ENCODE measurements around the gene FABP7.
"Not testable (repeated sequence)": the region's sequence is repeated elsewhere in the genome, so short reads cannot be mapped to it uniquely, and the experiment has no call there.

The FABP7 gene

DNA sequence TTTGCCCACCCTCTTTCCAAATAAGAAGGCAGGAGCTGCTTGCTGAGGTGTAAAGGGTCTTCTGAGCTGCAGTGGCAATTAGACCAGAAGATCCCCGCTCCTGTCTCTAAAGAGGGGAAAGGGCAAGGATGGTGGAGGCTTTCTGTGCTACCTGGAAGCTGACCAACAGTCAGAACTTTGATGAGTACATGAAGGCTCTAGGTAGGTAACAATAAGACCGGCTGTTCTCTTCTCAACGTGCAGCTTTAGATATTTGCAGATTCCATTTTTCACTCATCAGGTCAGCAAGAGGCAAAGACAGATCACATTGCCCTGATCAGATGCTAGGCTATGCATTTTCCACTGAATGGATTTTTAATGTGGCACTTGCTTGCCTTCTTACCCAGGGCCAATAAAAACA lies at the start of gene FABP7:
Gene FABP7, plus strand, starts transcription at position 50 of the 400 bp plus-strand sequence. Its CDS starts 79 bp downstream, at position 129.
- DNase-seq = no peak

- no peak for DNase-seq
These were observed 49.2 kb upstream of the FABP7 start for GRCh38 chr6:122730334-122730733.

DNA sequence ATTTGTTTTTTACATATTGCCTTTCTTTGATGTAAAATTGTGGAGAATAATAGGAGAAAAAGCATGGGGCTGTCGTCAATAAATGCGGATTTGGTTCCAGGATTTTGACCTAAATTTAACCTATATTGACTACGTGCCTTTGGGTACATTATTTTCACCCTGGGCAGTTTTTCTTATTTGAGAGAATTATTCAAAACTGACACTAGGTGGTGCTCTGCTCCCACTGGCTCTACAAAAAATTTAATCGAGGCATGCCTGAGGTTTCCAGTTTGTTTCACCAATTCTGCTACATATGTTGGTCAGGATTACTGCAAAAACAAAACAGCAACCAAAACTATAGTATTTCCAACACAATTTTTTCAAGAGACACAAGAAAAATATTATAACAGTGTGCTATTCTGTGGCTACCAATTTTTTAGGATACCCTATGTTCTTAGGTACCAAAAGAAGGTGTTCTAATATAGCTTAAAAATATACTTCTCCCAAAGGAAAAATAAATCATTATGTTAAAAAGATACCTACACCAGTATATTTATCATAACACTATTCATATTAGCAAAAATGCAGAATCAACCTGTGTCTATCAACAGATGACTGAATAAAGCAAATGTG lies 48.6 kb upstream of the FABP7 start:
- DNase-seq = peak; percentile 4

- DNase-seq = no peak
These were observed 46.3 kb upstream of the FABP7 start for GRCh38 chr6:122733259-122733658.

DNA sequence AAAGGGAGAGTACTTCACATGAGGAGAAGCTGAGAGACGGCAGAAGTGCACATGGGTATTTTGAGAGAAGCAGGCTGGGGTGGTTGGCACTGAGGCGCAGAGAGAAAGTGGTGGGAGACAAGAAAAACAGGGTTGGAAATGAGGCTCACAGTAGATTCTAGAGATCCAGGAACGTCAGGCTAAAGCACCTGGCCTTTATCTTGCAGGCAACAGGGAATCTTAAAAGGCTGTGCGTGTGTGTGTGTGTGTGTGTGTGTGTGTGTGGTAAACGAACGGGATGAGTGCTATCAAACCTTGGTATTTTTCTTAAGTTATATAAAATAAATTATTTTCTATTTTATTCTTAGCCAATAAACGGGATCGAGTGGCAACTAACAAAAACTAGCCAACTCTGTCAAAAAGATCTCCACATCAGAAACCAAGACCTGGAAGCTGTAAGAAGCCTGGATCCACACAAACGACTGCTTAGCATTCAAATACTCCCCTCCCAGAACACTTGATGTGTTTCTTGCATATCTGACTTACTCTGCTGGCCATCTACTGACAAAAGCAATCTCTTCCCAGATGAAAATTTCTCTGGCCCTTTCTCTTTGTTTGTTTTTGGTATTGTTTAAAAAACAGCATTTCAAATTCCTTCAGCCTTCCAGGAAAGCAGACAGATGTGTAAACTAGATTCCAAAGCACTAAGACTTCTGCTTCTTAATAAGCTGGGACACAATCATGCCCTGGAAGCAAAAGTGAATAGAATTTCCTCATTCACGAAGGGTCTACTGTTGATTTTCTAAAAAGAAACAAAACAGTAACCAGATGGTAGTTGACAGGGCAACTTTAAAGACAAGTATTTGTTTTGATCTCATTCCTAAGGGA lies 44.8 kb upstream of the FABP7 start:
- no peak for DNase-seq

GRCh38 chr6:122735582-122735981 lies 43.9 kb upstream of the FABP7 start:
- no peak for DNase-seq

GRCh38 chr6:122736163-122736562 lies 43.4 kb upstream of the FABP7 start:
- no peak for DNase-seq

GRCh38 chr6:122736616-122737015 lies 42.9 kb upstream of the FABP7 start:
- no peak for DNase-seq

- DNase-seq = no peak
These were observed 39.4 kb upstream of the FABP7 start for GRCh38 chr6:122740091-122740490.

DNA sequence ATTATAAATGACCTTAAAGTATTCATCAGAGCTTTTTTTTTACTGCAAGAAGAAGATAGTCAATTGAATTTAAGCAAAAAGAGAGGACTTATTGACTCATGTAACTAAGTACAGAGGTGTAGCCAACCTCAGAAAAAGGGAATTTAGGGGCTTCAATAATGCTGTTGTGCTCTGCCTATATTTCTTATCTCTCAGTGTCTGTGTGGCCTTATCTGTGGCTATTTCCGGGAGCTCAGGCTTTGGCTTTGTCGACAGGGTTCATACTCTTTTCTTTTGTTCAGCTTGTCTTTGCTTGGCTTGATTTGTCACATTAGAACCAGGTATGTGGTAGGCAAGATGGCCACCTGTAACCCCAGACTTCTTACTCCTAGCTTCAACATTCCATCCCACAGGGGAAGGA lies 38.6 kb upstream of the FABP7 start:
- DNase-seq = no peak

GRCh38 chr6:122744247-122744646 lies 35.3 kb upstream of the FABP7 start:
- DNase-seq = not testable (repeated sequence)

DNA sequence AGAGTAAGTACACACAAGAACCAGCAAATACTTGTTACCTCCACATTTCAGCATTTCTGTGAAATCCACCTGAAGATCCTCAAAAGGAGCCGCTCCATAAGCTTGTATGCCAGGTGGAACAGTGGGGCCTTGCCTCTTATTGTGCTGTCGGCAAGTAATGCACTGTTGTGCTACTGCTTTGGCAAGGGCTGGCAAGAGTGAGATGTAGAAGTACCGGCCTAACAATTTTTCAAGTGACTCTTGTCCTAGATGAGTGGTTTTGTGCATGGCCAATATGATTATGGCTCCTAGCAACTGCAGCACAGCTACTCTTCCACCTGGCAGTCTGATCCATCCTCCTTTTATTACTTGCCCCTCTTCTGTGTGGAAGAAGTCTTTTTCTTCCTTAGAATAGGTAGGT lies 34.7 kb upstream of the FABP7 start:
- not testable (repeated sequence) for DNase-seq

DNA sequence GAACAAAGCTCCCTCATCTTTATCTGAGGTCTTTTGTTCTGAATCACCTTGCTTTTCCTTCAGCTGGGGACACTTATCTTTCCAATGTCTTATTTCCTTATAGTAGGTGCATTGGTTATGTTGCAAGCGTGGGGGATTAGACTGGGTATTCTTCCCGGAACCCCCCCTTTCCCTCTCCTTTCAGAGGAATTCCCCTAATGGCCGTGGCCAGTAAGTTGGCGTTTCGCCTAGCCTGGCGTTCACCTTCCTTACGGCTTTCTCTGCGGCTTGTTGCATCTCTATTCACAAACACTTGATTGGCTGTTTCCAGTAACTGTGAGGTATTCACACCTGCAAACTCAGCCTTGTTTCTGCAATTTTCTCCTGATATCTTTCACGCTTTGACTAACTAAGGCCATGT lies 32.8 kb upstream of the FABP7 start:
- DNase-seq = no peak

- no peak for DNase-seq
These were observed 31.9 kb upstream of the FABP7 start for GRCh38 chr6:122747573-122747972.

DNA sequence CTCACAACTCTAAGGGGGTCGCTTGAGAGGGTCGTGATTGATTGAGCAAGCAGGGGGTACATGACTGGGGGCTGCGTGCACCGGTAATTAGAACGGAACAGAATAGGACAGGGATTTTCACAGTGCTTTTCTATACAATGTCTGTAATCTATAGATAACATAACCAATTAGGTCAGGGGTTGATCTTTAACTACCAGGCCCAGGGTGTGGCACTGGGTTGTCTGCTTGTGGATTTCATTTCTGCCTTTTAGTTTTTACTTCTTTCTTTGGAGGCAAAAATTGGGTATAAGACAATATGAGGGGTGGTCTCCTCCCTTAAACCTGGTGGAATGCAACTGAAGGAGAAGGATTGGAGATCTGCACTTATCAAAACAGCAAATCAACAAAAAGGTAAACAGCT lies 30.6 kb upstream of the FABP7 start:
- DNase-seq = not testable (repeated sequence)

GRCh38 chr6:122749451-122750050 lies 30.0 kb upstream of the FABP7 start:
- DNase-seq = no peak

DNA sequence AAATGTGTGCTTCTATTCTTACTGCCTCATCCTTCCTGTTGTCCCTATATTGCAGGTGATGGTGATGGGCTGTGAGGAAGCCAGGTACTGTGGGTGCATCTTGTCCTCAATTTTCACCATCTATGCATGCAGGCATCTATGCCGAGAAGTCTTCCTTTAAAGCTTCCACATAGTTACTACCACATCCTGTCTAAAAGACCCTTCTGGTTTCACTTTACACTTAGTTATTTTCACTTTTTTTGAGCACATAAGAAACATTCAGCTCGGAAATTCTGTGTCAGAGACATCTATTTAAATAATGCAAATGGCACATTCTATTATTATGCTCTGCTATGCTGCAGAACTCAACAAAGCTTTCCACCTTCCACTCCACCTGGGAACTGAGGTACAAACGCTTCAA lies 28.2 kb upstream of the FABP7 start:
- DNase-seq = no peak

DNA sequence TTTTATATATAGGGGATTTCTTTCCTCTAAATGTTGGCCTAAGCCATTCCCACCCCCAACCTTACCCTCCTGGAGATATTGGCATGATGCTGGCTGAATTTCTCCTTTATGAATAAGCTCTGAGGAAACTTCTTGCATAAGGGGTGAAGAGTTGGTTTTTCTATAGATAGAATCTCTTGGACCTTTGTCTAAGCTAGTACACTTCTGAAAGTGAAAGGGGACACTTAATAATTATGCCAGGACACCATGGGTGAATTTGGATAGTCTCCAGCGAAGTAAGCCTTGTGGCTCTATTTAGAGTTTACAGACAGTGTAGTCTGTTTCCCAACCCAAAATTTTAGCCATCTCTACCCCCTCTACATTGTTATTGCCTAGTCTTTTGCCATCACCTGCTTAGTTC lies 27.1 kb upstream of the FABP7 start:
- DNase-seq = no peak

DNA sequence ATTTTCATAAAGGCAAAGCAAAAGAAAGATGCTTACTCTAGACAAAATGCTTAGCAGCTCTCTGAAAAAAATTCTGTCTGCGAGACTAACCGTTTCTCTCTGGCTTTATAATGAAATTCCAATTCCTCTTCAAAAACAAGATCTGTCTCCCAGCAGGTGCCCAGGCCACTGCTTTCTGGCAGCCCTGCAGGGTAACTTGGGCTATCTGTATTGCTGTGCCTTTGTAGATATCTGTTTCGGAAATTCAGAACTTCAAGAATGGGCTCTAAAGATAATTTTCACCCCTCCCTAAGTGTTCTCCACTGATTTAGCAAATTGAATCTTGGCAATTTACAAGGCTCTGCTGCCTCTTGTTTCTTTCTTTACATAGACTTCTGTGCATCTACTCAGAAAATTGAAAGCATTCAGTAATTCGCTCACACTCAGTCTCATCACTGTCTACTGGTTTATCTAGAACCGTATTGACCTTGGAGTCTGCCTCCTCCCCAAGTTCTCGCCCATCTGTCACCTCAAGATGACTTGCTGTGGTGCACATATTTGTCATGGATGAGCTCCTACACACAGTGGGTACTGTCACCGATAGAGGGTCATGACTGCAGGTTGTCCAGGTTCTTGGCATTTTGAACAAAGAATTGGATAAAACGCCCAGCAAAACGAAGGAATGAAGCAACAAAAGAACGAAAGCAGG lies 26.4 kb upstream of the FABP7 start:
- no peak for DNase-seq

DNA sequence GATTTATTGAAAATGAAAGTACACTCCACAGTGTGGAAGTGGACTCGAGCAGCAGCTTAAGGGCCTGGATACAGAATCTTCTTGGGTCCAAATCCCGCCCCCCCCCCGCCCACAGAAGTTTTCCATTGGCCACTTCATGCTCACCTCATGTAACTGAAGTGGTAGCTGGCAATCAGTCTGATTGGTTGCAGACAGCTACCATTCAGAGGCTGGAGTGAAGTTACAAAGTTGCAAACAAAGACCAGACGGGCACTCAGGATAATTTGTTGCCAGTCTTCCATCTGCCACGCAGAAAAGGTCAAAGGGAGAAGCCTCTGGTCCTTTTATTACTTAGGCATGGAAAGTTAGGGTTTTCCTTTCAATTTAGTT lies 25.8 kb upstream of the FABP7 start:
- DNase-seq = no peak

GRCh38 chr6:122754191-122754731 lies 25.3 kb upstream of the FABP7 start:
- DNase-seq = no peak

- no peak for DNase-seq
These were observed 23.6 kb upstream of the FABP7 start for GRCh38 chr6:122755901-122756300.

- DNase-seq = no peak
These were observed 20.6 kb upstream of the FABP7 start for GRCh38 chr6:122758927-122759334.

All from stimulated activated CD4-positive, alpha-beta T cell treated with anti-CD3 and anti-CD28 coated beads, Interleukin-15, amount 100 ng/mL, for 24 hours (primary cell).